Measurements from ENCODE around the gene SREK1. TPM values are rescaled to one million over a fixed set of nuclear protein-coding genes. Genes with fewer than 3 reads are reported as not detected.

SREK1 gene
- total RNA-seq, 1 donor from 2014 or later: 71.2 TPM

- no peak for DNase-seq (ENCODE audit: extremely low spot score, unreplicated experiment)
- Mint-ChIP-seq H3K36me3 (ENCODE audit: unreplicated experiment) (no peaks in the 10 kb centered on the region), H3K4me1 (ENCODE audit: unreplicated experiment) (peaks cover 37% of the 10 kb centered on the region), H3K9me3 (ENCODE audit: unreplicated experiment) (no peaks in the 10 kb centered on the region), H3K4me3 (ENCODE audit: unreplicated experiment) (peak overlapping the region; percentile 94), H3K27ac (ENCODE audit: unreplicated experiment) (peak overlapping the region; percentile 100), H3K27me3 (ENCODE audit: unreplicated experiment) (peaks cover 10% of the 10 kb centered on the region)
- no peak for TF ChIP-seq CTCF (IDR thresholded peaks at IDR 0.05)
These were observed 812 bp downstream of the SREK1 start for GRCh38 chr5:66144834-66145390.

- Mint-ChIP-seq H3K27ac (ENCODE audit: unreplicated experiment) (peak overlapping the region; percentile 100), H3K9me3 (ENCODE audit: unreplicated experiment) (peaks cover 4% of the 10 kb centered on the region), H3K4me3 (ENCODE audit: unreplicated experiment) (peak overlapping the region; percentile 94), H3K36me3 (ENCODE audit: unreplicated experiment) (peaks cover 4% of the 10 kb centered on the region), H3K4me1 (ENCODE audit: unreplicated experiment) (peaks cover 42% of the 10 kb centered on the region), H3K27me3 (ENCODE audit: unreplicated experiment) (peaks cover 7% of the 10 kb centered on the region)
- TF ChIP-seq CTCF (IDR thresholded peaks at IDR 0.05): no peak
- DNase-seq (ENCODE audit: extremely low spot score, unreplicated experiment): no peak
These were observed 1.6 kb downstream of the SREK1 start for GRCh38 chr5:66145737-66146136.

DNA sequence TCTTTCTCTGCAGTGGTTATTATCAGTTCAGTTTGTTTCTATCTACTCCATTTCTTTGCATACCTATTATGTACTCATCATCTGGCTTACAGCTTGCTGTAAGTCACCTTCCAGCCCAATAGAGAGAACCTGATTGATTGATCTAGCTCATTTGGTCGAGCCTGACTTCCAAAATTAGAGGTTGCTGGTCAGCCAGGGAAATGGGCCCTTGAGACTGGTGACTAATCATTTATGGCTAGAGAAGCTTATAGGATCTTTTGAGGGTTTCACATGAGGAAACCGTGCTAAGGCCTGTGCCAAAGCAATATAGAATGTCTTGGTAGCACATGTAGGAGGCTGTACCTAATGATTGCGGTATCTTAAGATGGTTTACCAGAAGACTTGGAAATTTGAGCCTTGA is 5.8 kb downstream of the SREK1 start:
- Mint-ChIP-seq H3K4me3 (ENCODE audit: unreplicated experiment) (no peak overlapping the region), H3K4me1 (ENCODE audit: unreplicated experiment) (peaks cover 42% of the 10 kb centered on the region), H3K9me3 (ENCODE audit: unreplicated experiment) (peaks cover 4% of the 10 kb centered on the region), H3K27me3 (ENCODE audit: unreplicated experiment) (no peaks in the 10 kb centered on the region), H3K36me3 (ENCODE audit: unreplicated experiment) (peaks cover 8% of the 10 kb centered on the region), H3K27ac (ENCODE audit: unreplicated experiment) (no peak overlapping the region)
- DNase-seq (ENCODE audit: extremely low spot score, unreplicated experiment): no peak
- TF ChIP-seq CTCF (IDR thresholded peaks at IDR 0.05): no peak

DNA sequence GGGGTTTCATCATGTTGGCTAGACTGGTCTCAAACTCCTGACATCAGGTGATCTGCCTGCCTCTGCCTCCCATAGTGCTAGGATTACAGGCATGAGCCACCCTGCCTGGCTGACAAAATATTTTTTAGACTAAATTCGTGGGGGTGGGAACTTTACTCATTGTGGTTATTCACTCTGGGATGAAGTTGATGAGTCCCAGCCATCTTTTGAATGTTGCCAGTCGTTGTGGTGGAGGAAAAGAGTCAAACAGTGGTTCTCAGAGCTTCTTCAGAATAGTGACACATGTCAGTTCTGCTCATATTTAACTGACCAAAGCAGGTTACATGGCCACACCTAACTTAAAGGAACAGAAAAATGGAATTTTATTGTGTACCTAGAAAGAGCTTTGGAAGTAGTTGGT is 6.9 kb downstream of the SREK1 start:
- Mint-ChIP-seq H3K27ac (ENCODE audit: unreplicated experiment) (no peak overlapping the region), H3K27me3 (ENCODE audit: unreplicated experiment) (no peaks in the 10 kb centered on the region), H3K36me3 (ENCODE audit: unreplicated experiment) (peaks cover 8% of the 10 kb centered on the region), H3K4me3 (ENCODE audit: unreplicated experiment) (no peak overlapping the region), H3K4me1 (ENCODE audit: unreplicated experiment) (peaks cover 37% of the 10 kb centered on the region), H3K9me3 (ENCODE audit: unreplicated experiment) (peaks cover 4% of the 10 kb centered on the region)
- no peak for TF ChIP-seq CTCF (IDR thresholded peaks at IDR 0.05)
- DNase-seq (ENCODE audit: extremely low spot score, unreplicated experiment): no peak

GRCh38 chr5:66151491-66151890 is 7.4 kb downstream of the SREK1 start:
- TF ChIP-seq CTCF (IDR thresholded peaks at IDR 0.05): no peak
- no peak overlapping the region for H3K4me3 Mint-ChIP-seq (ENCODE audit: unreplicated experiment)
- H3K27me3 Mint-ChIP-seq (ENCODE audit: unreplicated experiment): no peaks in the 10 kb centered on the region
- peaks cover 4% of the 10 kb centered on the region for H3K9me3 Mint-ChIP-seq (ENCODE audit: unreplicated experiment)
- H3K4me1 Mint-ChIP-seq (ENCODE audit: unreplicated experiment): peaks cover 32% of the 10 kb centered on the region
- H3K27ac Mint-ChIP-seq (ENCODE audit: unreplicated experiment): no peak overlapping the region
- peaks cover 13% of the 10 kb centered on the region for H3K36me3 Mint-ChIP-seq (ENCODE audit: unreplicated experiment)
- no peak for DNase-seq (ENCODE audit: extremely low spot score, unreplicated experiment)

All from osteocyte (in vitro differentiated cells).